Prostate gland (tissue), 2 donors: ENCODE measurements around the gene DOK1.

Source experiments
- CTCF ChIP-seq, 4 experiments: fragments of 200-600 bp in 2 of 4; fragments of 450-650 bp in 2 of 4; sonication (generic) in 2 of 4; IDR thresholded peaks; 1 replicate in 3 of 4; 2 replicates in 1 of 4; pipeline ENCODE4 v1.5.1; 2016 to 2019; ENCODE audit warnings: antibody characterized with exemption in 4 of 4, mild to moderate bottlenecking in 2 of 4, moderate library complexity in 2 of 4
- POLR2A ChIP-seq: fragments of 450-650 bp; IDR thresholded peaks from one replicate; pipeline ENCODE4 v1.6.1; 2016; ENCODE audit warnings: antibody characterized with exemption, mild to moderate bottlenecking
- POLR2AphosphoS5 ChIP-seq: sonication (generic); formaldehyde crosslinking; IDR thresholded peaks from one replicate; pipeline ENCODE4 v1.6.1; 2017; ENCODE audit warnings: antibody characterized with exemption

DNA sequence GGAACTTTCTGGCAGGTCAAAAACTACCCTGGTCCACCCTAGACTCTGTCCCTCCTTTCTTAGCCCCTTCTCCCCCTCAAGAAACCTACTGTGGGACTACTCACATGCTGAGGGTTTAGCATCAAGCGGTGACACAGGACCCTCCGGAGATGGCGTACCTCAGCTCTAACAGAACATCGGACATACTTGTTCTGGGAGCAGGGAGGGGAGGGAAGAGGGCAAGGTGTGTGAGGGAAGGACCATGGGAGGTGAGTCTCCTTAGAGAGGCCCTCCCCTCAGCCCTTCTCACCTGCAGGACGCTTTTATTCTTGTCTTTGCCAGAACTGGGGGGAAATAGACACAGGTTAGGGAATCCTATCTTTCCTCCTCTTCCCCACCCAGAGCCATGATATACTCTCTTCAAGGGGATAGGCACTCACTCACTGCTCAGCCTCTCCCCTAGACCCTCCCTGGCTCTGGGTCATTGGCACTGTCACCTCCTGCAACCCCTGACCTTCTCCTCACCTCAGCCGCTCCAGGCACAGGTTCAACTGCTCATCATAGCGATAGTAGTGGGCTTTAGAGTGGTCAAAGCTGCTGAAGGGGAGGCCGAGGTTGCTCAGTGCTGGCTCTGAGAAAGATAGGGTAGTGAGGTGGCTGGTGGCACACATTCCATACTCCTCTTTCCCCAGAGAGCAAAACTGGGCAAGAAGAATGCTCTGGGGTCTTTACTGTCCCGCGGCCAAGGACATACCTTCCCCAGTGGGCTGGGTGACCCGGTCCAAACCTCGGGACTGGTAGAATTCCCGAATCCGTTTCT lies 48.9 kb upstream of the DOK1 start:
- TF ChIP-seq CTCF (IDR thresholded peaks at IDR 0.05) (no peak), POLR2AphosphoS5 (no peak), POLR2A (no peak)
